HG02870 (cell line): ENCODE measurements around the gene RAB39A.

Source experiments
- ATAC-seq: cut with Tn5 transposase; IDR thresholded peaks from one replicate; pipeline ENCODE4 v1.9.1; 2021; ENCODE audit warnings: mild to moderate bottlenecking, moderate library complexity; ENCODE audit not compliant: unreplicated experiment

The RAB39A gene

DNA sequence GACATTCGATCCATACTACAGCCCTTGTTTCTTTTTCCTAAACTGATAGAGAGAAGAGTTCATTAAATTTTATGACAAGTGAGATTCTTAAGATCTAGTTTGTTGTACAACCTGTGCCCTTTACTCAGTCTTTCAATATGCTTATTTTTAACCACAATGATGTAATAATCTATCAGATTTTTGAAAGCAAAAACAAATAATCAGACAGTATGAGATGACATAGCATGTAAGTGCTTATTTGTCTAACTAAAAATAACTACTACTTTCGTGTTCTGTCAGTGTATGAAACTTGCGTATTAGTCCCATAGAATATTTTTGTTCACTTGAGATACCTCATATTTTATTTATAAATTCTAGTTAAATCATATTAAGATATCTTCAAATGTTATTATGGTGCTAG lies 33.2 kb downstream of the RAB39A start:
- ATAC-seq = no peak

DNA sequence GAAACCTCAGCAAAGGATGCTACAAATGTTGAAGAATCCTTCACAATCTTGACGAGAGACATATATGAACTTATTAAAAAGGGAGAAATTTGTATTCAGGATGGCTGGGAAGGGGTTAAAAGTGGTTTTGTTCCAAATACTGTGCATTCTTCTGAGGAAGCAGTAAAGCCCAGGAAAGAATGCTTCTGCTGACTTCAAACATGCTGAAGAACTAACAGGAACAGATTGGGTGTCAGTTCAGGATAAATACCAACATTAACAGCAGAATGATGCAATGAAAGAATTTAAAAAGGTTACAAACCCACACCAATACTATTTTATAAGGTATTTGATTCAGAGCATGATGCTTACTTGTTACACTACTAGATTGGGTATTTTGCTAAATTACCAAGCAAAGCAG lies 33.9 kb downstream of the RAB39A start:
- no peak for ATAC-seq

DNA sequence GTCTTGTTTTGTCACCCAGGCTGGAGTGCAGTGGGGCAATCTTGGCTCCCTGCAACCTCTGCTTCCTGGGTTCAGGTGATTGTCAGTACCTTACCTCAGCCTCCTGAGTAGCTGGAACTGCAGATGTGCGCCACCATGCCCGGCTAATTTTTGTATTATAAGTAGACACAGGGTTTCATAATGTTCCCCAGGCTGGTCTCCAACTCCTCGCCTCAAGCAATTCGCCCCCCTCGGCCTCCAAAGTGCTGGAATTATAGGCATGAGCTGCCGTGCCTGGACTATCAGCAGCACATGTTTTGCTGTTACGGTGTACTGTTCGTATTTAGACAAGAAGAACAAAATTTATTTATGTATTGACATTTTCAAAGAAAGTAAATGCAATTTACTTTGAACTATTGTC lies 34.8 kb downstream of the RAB39A start:
- ATAC-seq = no peak

DNA sequence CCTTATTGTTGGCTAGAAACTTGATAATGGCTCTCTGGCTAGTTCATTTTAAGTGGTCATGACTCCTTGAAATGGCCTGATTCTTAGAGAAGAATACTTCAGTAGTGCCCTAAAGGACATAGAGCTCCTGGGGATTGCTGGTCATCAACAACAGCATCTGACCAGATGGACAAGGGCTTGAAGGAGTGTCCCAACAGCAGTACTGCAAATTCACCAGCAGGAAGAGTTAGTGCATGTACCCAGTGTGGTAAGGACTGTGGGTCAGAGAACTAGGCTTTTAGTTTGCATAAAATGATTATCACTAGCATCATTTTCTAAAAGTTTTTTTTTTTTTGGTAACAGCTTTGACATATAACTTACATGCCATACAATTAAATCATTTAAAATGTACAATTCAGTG lies 41.0 kb downstream of the RAB39A start:
- no peak for ATAC-seq

DNA sequence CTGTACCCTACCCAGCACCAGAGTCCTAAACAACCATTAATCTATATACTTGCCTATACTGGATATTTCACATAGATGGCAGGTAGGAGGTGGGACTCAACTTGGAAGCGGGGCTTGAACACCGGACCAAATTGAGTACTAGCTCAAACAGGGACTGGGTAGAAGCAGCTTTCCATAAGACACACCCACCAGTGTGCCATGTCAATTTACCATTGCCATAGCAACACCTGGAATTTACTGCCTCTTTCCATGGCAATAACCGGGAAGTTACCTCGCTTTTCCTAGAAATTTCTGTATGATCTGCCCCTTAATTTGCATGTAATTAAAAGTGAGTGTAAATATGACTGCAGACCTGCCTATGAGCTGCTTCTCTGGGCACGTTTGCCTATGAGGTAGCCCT lies 41.8 kb downstream of the RAB39A start:
- ATAC-seq = no peak

DNA sequence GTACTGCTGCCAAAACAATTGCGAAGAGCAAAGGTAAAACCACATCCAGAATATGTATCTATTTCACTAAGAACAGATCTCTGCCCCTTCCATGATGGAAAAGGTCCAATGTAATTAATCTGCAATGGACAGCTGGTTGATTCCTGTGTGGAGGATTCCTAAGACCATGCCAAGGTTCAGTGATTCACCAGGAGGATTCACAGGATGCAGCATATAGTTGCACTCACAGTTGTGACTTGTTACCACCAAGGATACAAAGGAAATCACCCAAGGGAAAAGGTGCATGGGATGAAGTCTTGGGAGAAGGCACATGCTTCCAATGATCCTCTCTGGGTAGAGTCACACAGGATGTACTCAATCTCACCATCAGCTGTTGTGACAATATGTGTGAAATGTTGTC lies 45.4 kb downstream of the RAB39A start:
- no peak for ATAC-seq

DNA sequence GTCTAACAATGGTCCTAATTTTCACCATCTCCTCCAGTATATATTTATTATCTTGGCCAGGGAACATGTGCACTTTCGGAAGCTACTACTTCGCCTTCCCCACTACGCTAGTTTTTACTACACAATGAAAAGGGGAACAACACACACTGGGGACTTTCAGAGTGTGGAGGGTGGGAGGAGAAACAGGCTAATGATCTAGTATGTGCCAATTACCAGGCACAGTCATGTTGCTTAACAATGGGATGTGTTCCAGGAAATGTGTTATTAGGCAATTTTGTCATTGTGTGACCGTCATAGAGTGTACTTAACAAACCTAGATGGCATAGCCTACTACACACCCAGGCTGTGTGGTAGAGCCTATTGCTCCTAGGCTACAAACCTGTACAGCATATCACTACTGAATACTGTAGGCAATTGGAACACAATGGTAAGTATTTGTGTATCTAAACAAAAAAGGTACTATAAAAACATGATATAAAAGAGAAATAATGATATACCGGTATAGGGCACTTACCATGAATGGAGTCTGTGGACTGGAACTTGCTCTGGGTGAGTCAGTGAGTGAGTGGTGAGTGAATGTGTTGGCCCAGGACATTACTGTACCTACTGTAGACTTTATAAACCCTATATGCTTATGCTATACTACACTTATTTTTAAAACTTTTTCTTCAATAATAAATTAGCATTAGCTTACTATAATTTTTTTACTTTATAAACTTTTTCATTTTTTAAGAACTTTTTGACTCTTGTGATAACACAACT lies 60.3 kb downstream of the RAB39A start:
- ATAC-seq = no peak

DNA sequence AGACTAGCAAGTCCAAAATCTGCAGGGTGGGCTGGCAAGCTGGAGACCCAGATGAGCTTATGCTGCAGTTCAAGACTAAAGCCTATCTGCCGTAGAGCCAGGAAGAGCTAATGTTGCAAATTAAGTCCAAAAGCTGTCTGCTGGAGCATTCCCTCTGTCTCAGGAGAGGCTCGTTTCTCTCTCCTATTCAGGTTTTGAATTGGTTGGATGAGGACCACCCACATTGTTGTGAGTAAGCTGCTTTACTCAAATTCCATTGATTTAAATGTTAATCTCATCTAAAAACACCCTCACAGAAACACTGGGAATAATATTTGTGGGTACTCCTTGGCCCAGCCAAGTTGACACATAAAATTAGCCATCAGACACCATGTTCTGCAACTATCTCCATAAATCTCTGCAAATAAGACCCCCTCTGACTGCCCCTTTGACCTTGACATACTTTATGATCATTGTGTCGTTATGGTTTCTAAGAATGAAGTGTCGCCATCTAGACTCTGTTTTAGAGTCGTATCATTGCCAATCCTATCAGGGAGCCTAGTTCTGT lies 63.7 kb downstream of the RAB39A start:
- no peak for ATAC-seq

DNA sequence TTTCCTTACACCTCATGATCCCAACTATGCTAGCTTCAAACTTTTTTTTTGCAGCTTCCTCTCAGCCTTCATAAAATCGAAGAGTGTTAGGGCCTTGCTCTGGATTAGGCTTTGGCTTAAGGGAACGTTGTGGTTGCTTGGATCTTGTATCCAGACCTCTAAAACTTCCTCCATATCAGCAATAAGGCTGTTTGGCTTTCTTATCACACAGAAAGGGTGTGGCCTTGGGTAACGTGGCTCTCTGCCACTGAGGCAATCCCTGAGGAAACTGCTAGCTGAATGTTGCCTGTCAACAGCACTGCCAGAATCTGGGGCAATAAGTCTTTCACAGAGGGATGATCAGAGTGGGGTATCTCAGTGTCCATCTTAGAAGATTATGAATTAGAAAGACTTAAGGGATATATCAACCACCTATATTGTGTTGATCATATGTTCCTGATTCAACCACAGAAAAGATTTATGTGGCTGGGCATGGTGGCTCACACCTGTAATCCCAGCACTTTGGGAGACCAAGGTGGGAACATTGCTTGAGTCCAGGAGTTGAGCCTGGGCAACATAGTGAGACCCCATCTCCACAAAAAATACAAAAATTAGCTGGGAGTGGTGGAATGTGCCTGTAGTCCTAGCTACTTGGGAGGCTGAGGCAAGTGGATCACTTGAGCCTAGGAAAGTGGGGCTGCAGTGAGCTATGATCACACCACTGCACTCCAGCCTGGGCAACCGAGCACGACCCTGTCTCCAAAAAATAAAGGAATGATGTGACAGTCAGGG lies 67.9 kb downstream of the RAB39A start:
- ATAC-seq = no peak

DNA sequence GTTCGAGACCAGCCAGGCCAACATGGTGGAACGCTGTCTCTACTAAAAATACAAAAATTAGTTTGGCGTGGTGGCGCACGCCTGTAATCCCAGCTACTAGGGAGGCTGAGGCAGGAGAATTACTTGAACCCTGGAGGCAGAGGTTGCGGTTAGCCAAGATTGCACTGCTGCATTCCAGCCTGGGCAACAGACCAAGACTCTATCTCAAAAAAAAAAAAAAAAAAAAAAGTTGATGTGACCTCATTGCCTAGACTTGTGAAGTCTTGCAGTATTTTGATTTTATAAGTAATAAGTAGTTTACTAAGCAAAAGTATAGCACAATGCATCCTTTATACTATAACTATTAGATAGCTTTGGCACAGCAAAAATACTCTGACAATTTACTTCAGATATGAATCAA lies 70.5 kb downstream of the RAB39A start:
- no peak for ATAC-seq

DNA sequence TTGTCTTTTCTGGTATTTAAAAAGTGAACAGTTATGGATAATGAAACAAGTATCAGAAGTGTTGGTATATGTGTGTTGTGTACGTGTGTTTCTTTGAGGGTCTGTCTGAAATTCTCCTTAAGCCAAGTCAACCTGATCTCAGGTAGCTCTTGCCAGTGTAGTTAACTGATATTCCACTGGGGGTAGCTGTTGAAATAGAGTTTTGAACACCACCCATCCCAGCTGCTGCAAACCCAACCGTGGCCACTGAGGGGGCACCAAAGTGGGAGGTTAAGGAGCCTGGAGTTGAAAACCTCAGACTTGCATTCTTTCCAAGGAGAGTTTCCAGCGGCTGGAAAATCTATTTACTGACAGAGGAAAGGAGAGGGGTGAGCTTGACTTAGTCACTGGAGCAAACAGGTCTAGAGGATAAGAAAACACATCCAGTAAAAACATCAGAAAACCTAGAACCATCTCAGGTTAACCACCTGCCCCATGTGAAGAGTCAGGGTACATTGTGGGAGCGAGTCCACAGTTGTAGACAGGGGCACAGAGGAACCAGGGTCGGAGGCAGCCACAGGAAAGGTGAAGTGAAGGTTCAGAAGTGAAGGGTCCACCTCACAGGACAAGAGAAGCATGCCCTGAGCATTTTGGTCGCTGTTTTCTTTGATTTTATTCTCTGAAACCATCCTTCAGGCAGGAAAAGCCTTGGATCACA lies 71.7 kb downstream of the RAB39A start:
- peak; percentile 92 for ATAC-seq

DNA sequence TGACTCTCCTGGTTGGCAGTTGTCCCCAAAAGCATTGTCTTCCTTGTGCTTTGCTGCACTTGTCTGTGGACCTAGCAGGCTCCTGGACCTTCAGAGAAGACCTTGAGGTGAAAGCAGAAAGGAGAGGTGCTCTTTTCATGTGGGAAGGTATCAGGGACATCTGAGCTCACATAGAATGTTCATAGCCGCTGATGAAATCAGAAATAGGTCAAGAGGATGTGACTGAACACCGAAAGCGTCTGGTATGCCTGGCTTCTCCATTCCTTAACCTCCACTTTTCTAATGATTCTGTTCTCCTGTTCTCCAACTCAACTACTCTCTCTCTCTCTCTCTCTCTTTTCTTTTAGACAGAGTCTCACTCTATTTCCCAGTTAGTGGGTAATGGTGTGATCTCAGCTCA lies 74.2 kb downstream of the RAB39A start:
- ATAC-seq = no peak

DNA sequence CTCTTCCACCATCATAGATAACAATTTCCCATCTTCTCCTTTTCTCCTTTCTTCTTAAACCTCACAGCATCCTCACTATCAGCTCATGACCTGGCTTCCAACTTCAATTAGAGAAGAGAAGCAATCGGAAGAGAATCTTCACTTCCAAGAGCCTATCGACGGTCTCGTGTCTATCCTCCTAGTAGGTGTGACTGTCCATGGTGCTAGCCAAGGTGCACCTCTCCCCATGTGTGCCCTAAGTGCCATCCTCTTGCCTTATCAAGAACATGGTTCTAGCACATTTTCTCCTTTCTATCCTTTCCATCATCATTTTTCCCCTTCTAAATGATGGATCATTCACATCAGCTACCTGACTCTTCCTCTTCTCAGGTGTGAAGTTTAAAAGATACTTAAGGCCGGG lies 75.4 kb downstream of the RAB39A start:
- ATAC-seq = no peak

DNA sequence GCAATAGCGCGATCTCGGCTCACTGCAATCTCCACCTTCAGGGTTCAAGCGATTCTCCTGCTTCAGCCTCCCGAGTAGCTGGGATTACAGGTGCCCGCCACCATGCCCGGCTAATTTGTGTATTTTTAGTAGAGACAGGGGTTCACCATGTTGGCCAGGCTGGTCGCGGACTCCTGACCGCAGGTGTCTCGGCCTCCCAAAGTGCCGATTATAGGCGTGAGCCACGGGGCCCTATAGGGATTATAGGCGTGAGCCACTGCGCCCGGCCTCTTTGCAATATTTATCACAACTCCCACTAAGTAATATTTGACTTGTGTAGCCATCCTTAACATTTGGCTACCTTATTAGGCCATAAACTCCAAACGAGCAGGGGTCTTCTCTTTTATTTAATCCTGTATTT lies 79.6 kb downstream of the RAB39A start:
- no peak for ATAC-seq

DNA sequence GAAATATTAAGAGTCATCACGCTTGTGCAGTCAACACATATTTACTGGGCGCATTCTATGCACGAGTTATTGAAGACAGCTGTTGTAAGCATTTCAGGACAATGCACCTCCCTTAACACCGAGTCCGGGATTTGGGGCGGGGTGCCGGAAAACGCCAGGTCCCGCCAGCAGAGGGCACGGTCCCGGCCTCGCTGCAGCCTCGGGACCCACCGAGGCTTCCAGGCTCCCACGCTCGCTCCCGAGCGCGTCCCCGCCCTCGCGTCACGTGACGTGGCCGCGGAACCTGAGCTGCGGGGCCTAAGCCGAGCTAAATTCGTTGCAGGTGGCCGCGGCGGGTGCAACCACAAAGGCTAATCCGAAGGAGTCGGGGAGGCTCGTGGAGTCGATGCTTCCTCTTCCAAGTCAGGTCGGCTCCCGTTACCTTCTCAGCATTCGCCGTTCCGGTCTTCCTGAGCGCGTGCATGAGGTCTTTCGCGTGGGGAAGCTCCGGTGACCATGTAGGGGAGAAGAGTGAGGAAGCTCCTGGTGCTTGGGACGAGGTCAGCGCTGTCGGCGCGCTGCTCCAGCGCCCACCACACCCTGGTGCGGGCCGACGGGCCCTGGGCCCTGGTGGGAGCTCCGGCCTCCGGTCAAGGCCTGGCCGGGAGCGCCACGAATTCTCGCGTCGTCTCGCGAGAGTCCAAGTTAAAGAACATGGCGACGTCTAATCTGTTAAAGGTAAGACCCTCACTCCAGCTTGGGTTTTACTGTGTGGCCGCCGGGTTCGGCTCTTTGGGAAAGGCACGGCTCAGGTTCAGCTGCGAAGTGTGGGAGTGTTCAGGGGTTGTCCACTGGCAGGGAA lies 80.6 kb downstream of the RAB39A start, which contains the start of gene CUL5:
CUL5 (plus strand) TSS at position 243 of the 841 bp plus-strand sequence; CDS start at position 694, 451 bp downstream.
- ATAC-seq = peak; percentile 78

DNA sequence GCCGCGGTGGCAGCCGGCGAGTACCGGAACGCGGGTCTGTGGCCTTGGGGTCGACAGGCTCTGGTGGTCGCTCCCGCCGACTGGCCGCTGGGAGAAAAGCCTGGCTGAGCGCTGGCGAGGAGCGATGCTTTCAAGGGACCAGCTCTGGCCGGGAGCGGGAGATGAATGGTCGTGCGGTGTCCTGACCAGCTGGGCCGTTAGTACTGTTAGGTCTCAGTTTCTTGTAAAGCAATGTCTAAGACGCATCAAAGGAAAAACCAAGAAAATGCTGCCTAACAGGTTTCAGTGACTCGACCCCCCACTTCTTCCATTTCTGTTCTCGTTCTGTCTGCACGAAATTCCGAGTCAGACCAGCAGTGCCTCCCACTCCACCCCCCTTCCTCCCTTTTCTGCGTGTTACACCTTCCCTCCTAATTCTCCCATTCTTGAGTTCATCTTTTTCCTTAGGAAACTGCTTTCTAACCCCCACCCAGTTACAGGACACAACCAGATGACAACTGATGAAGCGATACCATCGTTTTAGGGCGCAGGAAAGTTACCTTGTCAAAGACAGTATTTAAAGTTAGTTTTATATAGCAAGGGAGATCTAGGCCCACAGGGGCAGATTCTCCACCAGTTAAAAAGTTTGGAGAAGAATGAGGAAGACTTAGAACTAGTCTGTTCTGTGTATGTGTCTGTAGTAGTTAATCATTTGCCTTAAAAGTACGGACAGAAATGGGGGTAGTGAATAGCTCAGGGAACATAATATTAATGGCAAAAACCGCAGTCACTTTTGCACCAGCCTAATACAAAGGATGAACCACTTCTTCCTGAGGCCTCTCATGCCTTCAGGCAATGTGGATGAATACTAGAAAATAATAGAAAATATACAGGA lies 81.5 kb downstream of the RAB39A start:
- peak; percentile 13 for ATAC-seq

DNA sequence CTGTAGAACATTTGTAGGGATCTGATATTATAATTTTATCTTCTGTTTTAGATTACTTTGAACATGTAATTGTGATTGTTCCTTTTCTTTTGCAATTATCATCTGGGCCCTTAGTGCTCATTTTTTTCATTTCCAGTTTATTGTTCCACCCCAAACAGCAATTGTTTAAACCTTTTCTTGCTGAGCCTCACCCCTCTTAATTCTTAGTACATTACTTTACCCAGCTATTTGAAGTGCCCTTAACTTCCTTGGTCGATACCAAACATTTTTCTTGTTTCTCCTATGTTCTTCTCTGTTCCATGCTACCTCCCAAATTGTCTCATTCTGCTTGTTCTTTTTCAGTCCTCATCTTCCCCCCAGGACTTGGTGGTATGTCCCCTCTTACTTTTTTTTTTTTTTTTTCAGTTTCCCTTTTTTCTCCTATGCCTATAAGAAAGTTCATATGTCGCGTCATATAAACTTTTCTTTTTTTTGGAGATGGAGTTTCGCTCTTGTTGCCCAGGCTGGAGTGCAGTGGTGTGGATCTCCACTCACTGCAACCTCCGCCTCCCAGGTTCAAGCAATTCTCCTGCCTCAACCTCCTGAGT lies 84.0 kb downstream of the RAB39A start:
- ATAC-seq = no peak
